ENCODE results near the gene PRXL2C.
"Not testable (repeated sequence)": the region's sequence is repeated elsewhere in the genome, so short reads cannot be mapped to it uniquely, and the experiment has no call there.

PRXL2C gene

GRCh38 chr9:96615411-96615810, 39.7 kb downstream of the PRXL2C start:
- Histone ChIP-seq H3K27ac (replicated peaks) (no peak overlapping the region), H3K27me3 (ENCODE audit: insufficient read depth, poor library complexity, severe bottlenecking) (peaks cover 28% of the 10 kb centered on the region), H3K4me3 (replicated peaks; ENCODE audit: insufficient read depth, low read length) (no peak overlapping the region)
- no peak for DNase-seq (ENCODE audit: low read depth in 1 of 2, low spot score in 1 of 2)
- no peak for TF ChIP-seq REST (IDR thresholded peaks at IDR 0.05; ENCODE audit: insufficient replicate concordance, low read depth)
- no peak for TF ChIP-seq GABPA (IDR thresholded peaks at IDR 0.05; ENCODE audit: low read depth)
- TF ChIP-seq CTCF (IDR thresholded peaks at IDR 0.05; ENCODE audit: insufficient read depth, low read length): no peak
- TF ChIP-seq SPI1 (IDR thresholded peaks at IDR 0.05; ENCODE audit: borderline replicate concordance, low read depth): no peak
- TF ChIP-seq POLR2AphosphoS5 (IDR thresholded peaks at IDR 0.05; ENCODE audit: low read depth): no peak

GRCh38 chr9:96614664-96615063, 40.5 kb downstream of the PRXL2C start:
- DNase-seq (ENCODE audit: low read depth in 1 of 2, low spot score in 1 of 2); H3K27ac ChIP-seq (replicated peaks); H3K4me3 ChIP-seq (replicated peaks; ENCODE audit: insufficient read depth, low read length): not testable (repeated sequence)
- peaks cover 20% of the 10 kb centered on the region for H3K27me3 ChIP-seq (ENCODE audit: insufficient read depth, poor library complexity, severe bottlenecking)

- Histone ChIP-seq H3K27me3 (ENCODE audit: insufficient read depth, poor library complexity, severe bottlenecking) (peaks cover 13% of the 10 kb centered on the region), H3K4me3 (replicated peaks; ENCODE audit: insufficient read depth, low read length) (no peak overlapping the region), H3K27ac (replicated peaks) (no peak overlapping the region)
- TF ChIP-seq REST (IDR thresholded peaks at IDR 0.05; ENCODE audit: insufficient replicate concordance, low read depth) (no peak), POLR2AphosphoS5 (IDR thresholded peaks at IDR 0.05; ENCODE audit: low read depth) (no peak), GABPA (IDR thresholded peaks at IDR 0.05; ENCODE audit: low read depth) (no peak), SPI1 (IDR thresholded peaks at IDR 0.05; ENCODE audit: borderline replicate concordance, low read depth) (no peak), CTCF (IDR thresholded peaks at IDR 0.05; ENCODE audit: insufficient read depth, low read length) (no peak)
- DNase-seq (ENCODE audit: low read depth in 1 of 2, low spot score in 1 of 2): no peak
Observed at GRCh38 chr9:96612966-96613589, 42.0 kb downstream of the PRXL2C start.

- H3K4me3 ChIP-seq (replicated peaks; ENCODE audit: insufficient read depth, low read length): no peak overlapping the region
- no peak overlapping the region for H3K27ac ChIP-seq (replicated peaks)
- no peak for TF ChIP-seq POLR2AphosphoS5 (IDR thresholded peaks at IDR 0.05; ENCODE audit: low read depth)
- TF ChIP-seq REST (IDR thresholded peaks at IDR 0.05; ENCODE audit: insufficient replicate concordance, low read depth): no peak
- peaks cover 6% of the 10 kb centered on the region for H3K27me3 ChIP-seq (ENCODE audit: insufficient read depth, poor library complexity, severe bottlenecking)
- no peak for DNase-seq (ENCODE audit: low read depth in 1 of 2, low spot score in 1 of 2)
Observed at GRCh38 chr9:96612105-96612965, 42.8 kb downstream of the PRXL2C start.

Measured in HL-60 (cell line).